DOHH2 (cell line): ENCODE results near the gene COX7A2.

Source experiments
- H3F3A ChIP-seq: fragments of 200-600 bp; sonication (generic), shearing (Covaris generic); 2 replicates; pipeline ENCODE4 v1.6.0; 2016; ENCODE audit warnings: antibody characterized with exemption, mild to moderate bottlenecking; ENCODE audit not compliant: control insufficient read depth, insufficient read depth
- H3K27ac ChIP-seq: fragments of 200-600 bp; sonication (generic); 2 replicates; pipeline ENCODE4 v1.5.1; 2014; ENCODE audit warnings: low read depth, mild to moderate bottlenecking, low read length, moderate library complexity
- H3K27me3 ChIP-seq: fragments of 200-600 bp; sonication (generic); 2 replicates; pipeline ENCODE4 v1.6.1; 2014; ENCODE audit warnings: mild to moderate bottlenecking, low read length, mixed read lengths; ENCODE audit not compliant: control insufficient read depth
- H3K36me3 ChIP-seq: fragments of 200-600 bp; sonication (generic); 2 replicates; pipeline ENCODE4 v1.6.1; 2014; ENCODE audit warnings: mild to moderate bottlenecking, low read length, moderate library complexity, mixed read lengths; ENCODE audit not compliant: control insufficient read depth
- H3K4me1 ChIP-seq: fragments of 200-600 bp; sonication (generic); 2 replicates; pipeline ENCODE4 v1.6.1; 2014; ENCODE audit warnings: mild to moderate bottlenecking, low read length, mixed read lengths; ENCODE audit not compliant: control insufficient read depth
- H3K4me2 ChIP-seq: fragments of 200-600 bp; sonication (generic); 2 replicates; pipeline ENCODE4 v1.6.0; 2014; ENCODE audit warnings: mild to moderate bottlenecking, low read length, moderate library complexity
- H3K4me3 ChIP-seq: fragments of 200-600 bp; sonication (generic); 2 replicates; pipeline ENCODE4 v1.5.1; 2014; ENCODE audit warnings: mild to moderate bottlenecking, low read length, mixed read lengths
- H3K79me2 ChIP-seq: fragments of 200-600 bp; sonication (generic); 2 replicates; pipeline ENCODE4 v1.6.1; 2014; ENCODE audit warnings: mild to moderate bottlenecking, low read length, mixed read lengths; ENCODE audit not compliant: control insufficient read depth
- H3K9me2 ChIP-seq: fragments of 200-600 bp; sonication (generic); replicated peaks from 2 replicates; pipeline ENCODE4 v1.6.1; 2014; ENCODE audit warnings: mild to moderate bottlenecking, low read length, mixed read lengths; ENCODE audit not compliant: control insufficient read depth
- H3K9me3 ChIP-seq: fragments of 200-600 bp; sonication (generic); 2 replicates; pipeline ENCODE4 v1.6.1; 2014; ENCODE audit warnings: antibody characterized with exemption, low read length, mixed read lengths; ENCODE audit not compliant: control insufficient read depth, insufficient read depth
- H4K20me1 ChIP-seq: fragments of 200-600 bp; sonication (generic); 2 replicates; pipeline ENCODE4 v1.6.0; 2014; ENCODE audit warnings: low read depth, mild to moderate bottlenecking, antibody characterized with exemption, low read length, moderate library complexity; ENCODE audit not compliant: control insufficient read depth, insufficient read depth
- CTCF ChIP-seq: fragments of 200-600 bp; sonication (generic); IDR thresholded peaks from one replicate; pipeline ENCODE4 v1.5.1; 2014; ENCODE audit warnings: antibody characterized with exemption, mild to moderate bottlenecking, low read depth, low read length; ENCODE audit not compliant: poor library complexity, severe bottlenecking
- EZH2phosphoT487 ChIP-seq: fragments of 200-600 bp; sonication (generic); IDR thresholded peaks from 2 replicates; pipeline ENCODE4 v1.6.1; 2017; ENCODE audit warnings: borderline replicate concordance, mild to moderate bottlenecking, antibody characterized with exemption, low read length, moderate library complexity, mixed read lengths

Gene COX7A2

GRCh38 chr6:75219263-75219662, 24.3 kb downstream of the COX7A2 start:
- Histone ChIP-seq H4K20me1 (no peaks in the 10 kb centered on the region), H3K4me1 (no peaks in the 10 kb centered on the region), H3K4me2 (no peak overlapping the region), H3K9me3 (no peaks in the 10 kb centered on the region), H3F3A (no peaks in the 10 kb centered on the region), H3K4me3 (no peak overlapping the region), H3K27ac (no peak overlapping the region), H3K36me3 (no peaks in the 10 kb centered on the region), H3K79me2 (no peaks in the 10 kb centered on the region), H3K9me2 (no peaks in the 10 kb centered on the region), H3K27me3 (peaks cover 13% of the 10 kb centered on the region)
- no peak for TF ChIP-seq CTCF
- no peak for TF ChIP-seq EZH2phosphoT487

DNA sequence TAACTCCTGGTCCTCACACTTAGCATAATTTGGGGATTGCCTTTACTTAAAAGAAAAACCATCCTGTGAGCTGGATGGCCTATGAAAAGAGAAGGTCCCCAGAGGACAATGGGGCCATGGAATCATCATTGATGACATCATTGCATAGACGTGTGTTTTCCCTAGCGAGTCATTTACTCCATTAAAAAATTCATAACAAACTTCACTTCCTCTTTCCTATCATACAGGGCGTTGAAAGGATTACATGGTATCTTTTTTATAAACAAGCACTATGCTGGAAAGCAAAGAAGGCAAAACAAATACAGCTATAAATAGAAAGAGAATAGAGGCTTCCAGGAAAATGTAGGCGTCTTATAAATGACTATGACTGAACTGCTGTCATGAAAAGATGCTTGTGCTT, 26.4 kb downstream of the COX7A2 start:
- no peaks in the 10 kb centered on the region for H3F3A ChIP-seq
- H3K4me1 ChIP-seq = no peaks in the 10 kb centered on the region
- peaks cover 13% of the 10 kb centered on the region for H3K27me3 ChIP-seq
- no peaks in the 10 kb centered on the region for H3K36me3 ChIP-seq
- H3K79me2 ChIP-seq = no peaks in the 10 kb centered on the region
- no peak overlapping the region for H3K4me2 ChIP-seq
- no peaks in the 10 kb centered on the region for H4K20me1 ChIP-seq
- no peaks in the 10 kb centered on the region for H3K9me3 ChIP-seq
- no peaks in the 10 kb centered on the region for H3K9me2 ChIP-seq
- H3K27ac ChIP-seq = no peak overlapping the region
- TF ChIP-seq EZH2phosphoT487 (no peak), CTCF (no peak)
- H3K4me3 ChIP-seq = no peak overlapping the region

DNA sequence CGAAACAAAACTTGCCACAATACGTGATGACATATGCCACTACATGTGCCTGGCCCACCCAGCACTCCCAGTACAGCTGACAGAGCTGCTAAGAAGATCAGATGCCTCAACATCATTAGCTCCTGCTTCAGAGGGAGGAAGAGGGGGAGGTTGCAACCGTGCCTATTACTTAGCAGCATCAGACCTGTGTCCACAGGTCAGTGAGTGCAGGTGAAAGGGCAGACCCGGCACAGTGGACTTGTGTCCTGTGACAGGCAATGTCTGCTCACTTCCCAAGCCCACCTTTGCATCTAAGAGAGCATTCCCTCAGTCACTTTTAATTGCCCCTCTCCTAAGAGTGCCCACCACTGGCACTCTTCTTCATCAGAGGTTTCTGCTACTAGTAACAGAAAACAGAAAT, 28.3 kb downstream of the COX7A2 start:
- Histone ChIP-seq H3K4me1 (no peaks in the 10 kb centered on the region), H3K36me3 (no peaks in the 10 kb centered on the region), H4K20me1 (no peaks in the 10 kb centered on the region), H3K4me3 (no peak overlapping the region), H3F3A (no peaks in the 10 kb centered on the region), H3K9me3 (no peaks in the 10 kb centered on the region), H3K4me2 (no peak overlapping the region), H3K79me2 (no peaks in the 10 kb centered on the region), H3K27me3 (peaks cover 13% of the 10 kb centered on the region), H3K9me2 (no peaks in the 10 kb centered on the region), H3K27ac (no peak overlapping the region)
- TF ChIP-seq EZH2phosphoT487 = no peak
- no peak for TF ChIP-seq CTCF

GRCh38 chr6:75213732-75214131, 29.9 kb downstream of the COX7A2 start:
- Histone ChIP-seq H3K27ac (no peak overlapping the region), H3K36me3 (no peaks in the 10 kb centered on the region), H3K9me2 (no peaks in the 10 kb centered on the region), H3K4me1 (no peaks in the 10 kb centered on the region; the same call in 1 of the 2 replicates), H3F3A (no peaks in the 10 kb centered on the region), H4K20me1 (no peaks in the 10 kb centered on the region), H3K27me3 (peaks cover 5% of the 10 kb centered on the region), H3K4me3 (no peak overlapping the region), H3K79me2 (no peaks in the 10 kb centered on the region), H3K4me2 (no peak overlapping the region), H3K9me3 (no peaks in the 10 kb centered on the region)
- TF ChIP-seq CTCF (peak; percentile 14), EZH2phosphoT487 (no peak)
